IPS-11a (cell line): Measurements from ENCODE around the gene PIGO.

ENCODE experiments used
- H3K4me3 ChIP-seq: one replicate; pipeline ENCODE4 v1.5.1; 2013; ENCODE audit warnings: low read depth, low read length, control low read depth

PIGO gene

GRCh38 chr9:35096035-35096849 lies at the start of gene PIGO:
Gene PIGO, minus strand, starts transcription at chr9:35096591. Its CDS starts 1,026 bp downstream, at chr9:35095565.
- H3K4me3 ChIP-seq, result peak within 1 kb of the TSS; percentile 95

- no peak overlapping the region for H3K4me3 ChIP-seq
Measured at GRCh38 chr9:35142037-35142436, 45.6 kb upstream of the PIGO start.

- no peak overlapping the region for H3K4me3 ChIP-seq
Measured at GRCh38 chr9:35140093-35140492, 43.7 kb upstream of the PIGO start.

- H3K4me3 ChIP-seq, result no peak overlapping the region
Measured at GRCh38 chr9:35136866-35137265, 40.5 kb upstream of the PIGO start.

GRCh38 chr9:35135988-35136387 lies 39.6 kb upstream of the PIGO start:
- H3K4me3 ChIP-seq, result no peak overlapping the region

GRCh38 chr9:35134920-35135319 lies 38.5 kb upstream of the PIGO start:
- no peak overlapping the region for H3K4me3 ChIP-seq

GRCh38 chr9:35116898-35117551 lies 20.6 kb upstream of the PIGO start:
- peak overlapping the region; percentile 51 for H3K4me3 ChIP-seq

- peak overlapping the region; percentile 51 for H3K4me3 ChIP-seq
Measured at GRCh38 chr9:35116539-35116897, 20.1 kb upstream of the PIGO start.

GRCh38 chr9:35115680-35116538 lies 19.5 kb upstream of the PIGO start, which contains the start of gene ATOSB:
Gene ATOSB, minus strand, starts transcription at chr9:35115862. Its CDS starts 7,588 bp downstream, at chr9:35108274.
- H3K4me3 ChIP-seq, result peak within 1 kb of the TSS; percentile 86

GRCh38 chr9:35114840-35115628 lies 18.6 kb upstream of the PIGO start:
- peak overlapping the region; percentile 86 for H3K4me3 ChIP-seq

- peak overlapping the region; percentile 86 for H3K4me3 ChIP-seq
Measured at GRCh38 chr9:35114113-35114839, 17.9 kb upstream of the PIGO start.

GRCh38 chr9:35112257-35113020 lies 16.0 kb upstream of the PIGO start:
- H3K4me3 ChIP-seq, result no peak overlapping the region

- H3K4me3 ChIP-seq, result peak overlapping the region; percentile 70
Measured at GRCh38 chr9:35111001-35111933, 14.9 kb upstream of the PIGO start.

GRCh38 chr9:35110327-35110761 lies 14.0 kb upstream of the PIGO start:
- no peak overlapping the region for H3K4me3 ChIP-seq

- no peak overlapping the region for H3K4me3 ChIP-seq
Measured at GRCh38 chr9:35108946-35109575, 12.7 kb upstream of the PIGO start.

- no peak overlapping the region for H3K4me3 ChIP-seq
Measured at GRCh38 chr9:35108461-35108860, 12.1 kb upstream of the PIGO start.
